B cell (primary cell): ENCODE measurements around the gene SSTR4. TPM values are rescaled to one million over a fixed set of nuclear protein-coding genes. Genes with fewer than 3 reads are reported as not detected.

Experiments
- ATAC-seq: fragments of 200-7000 bp; cut with Tn5 transposase; one replicate; pipeline ENCODE4 v1.10.0; 2021; ENCODE audit warnings: low read depth, mild to moderate bottlenecking, moderate number of reproducible peaks, moderate library complexity
- CTCF ChIA-PET: fragments of 350-600 bp; sonication (Branson Sonifier 250); formaldehyde crosslinking; loops from one replicate; lab custom pipeline; 2021; ENCODE audit warnings: antibody characterized with exemption, inconsistent platforms; lab: Charles Lee
- POLR2A ChIA-PET: fragments of 350-600 bp; sonication (Branson Sonifier 250); formaldehyde crosslinking; loops from one replicate; lab custom pipeline; 2021; ENCODE audit warnings: antibody characterized with exemption; lab: Charles Lee
- DNase-seq: peaks from one replicate; pipeline ENCODE4 v3.0.0; 2013
- H2AFZ ChIP-seq: 2 replicates; pipeline ENCODE4 v1.6.1; 2012; ENCODE audit warnings: mild to moderate bottlenecking, low read depth, low read length; ENCODE audit not compliant: insufficient read depth, poor library complexity, severe bottlenecking
- H3K27ac ChIP-seq, 2 donors: 1 replicate in 1 of 2; 2 replicates in 1 of 2; pipeline ENCODE4 v1.5.1; 2012 to 2013; ENCODE audit warnings: low read length in 2 of 2, mild to moderate bottlenecking in 2 of 2, moderate library complexity in 1 of 2
- H3K27me3 ChIP-seq, 4 experiments: fragments of 200-600 bp in 1 of 4; sonication (generic) in 1 of 4; replicated peaks in 1 of 4; 1 replicate in 2 of 4; 2 replicates in 2 of 4; pipeline versions ENCODE4 v1.6.1 to v1.7.0; 2013 to 2016; ENCODE audit warnings: low read length in 3 of 4, mild to moderate bottlenecking in 2 of 4, mixed read lengths in 1 of 4, moderate library complexity in 1 of 4; ENCODE audit not compliant: insufficient read depth in 4 of 4, control insufficient read depth in 3 of 4; ENCODE audit errors: control extremely low read depth in 1 of 4
- H3K36me3 ChIP-seq, 2 experiments: replicated peaks in 1 of 2; 1 replicate in 1 of 2; 2 replicates in 1 of 2; pipeline versions ENCODE4 v1.6.1 to v1.7.1; 2013; ENCODE audit warnings: low read length in 1 of 2; ENCODE audit not compliant: insufficient read depth in 2 of 2, control insufficient read depth in 1 of 2; ENCODE audit errors: control extremely low read depth in 1 of 2, extremely low read depth in 1 of 2
- H3K4me1 ChIP-seq, 2 donors: fragments of 200-600 bp in 1 of 2; sonication (generic) in 1 of 2; 1 replicate in 1 of 2; 2 replicates in 1 of 2; pipeline versions ENCODE4 v1.5.1 to v1.6.1; 2013 to 2017; ENCODE audit warnings: low read length in 2 of 2; ENCODE audit not compliant: control insufficient read depth in 2 of 2, insufficient read depth in 2 of 2
- H3K4me2 ChIP-seq: replicated peaks from 2 replicates; pipeline ENCODE3; 2012; ENCODE audit warnings: mild to moderate bottlenecking, low read depth, low read length; ENCODE audit not compliant: poor library complexity, severe bottlenecking
- H3K4me3 ChIP-seq, 5 experiments: fragments of 200-600 bp in 1 of 5; sonication (generic) in 1 of 5; 1 replicate in 3 of 5; 2 replicates in 2 of 5; pipeline versions ENCODE4 v1.5.1 to v1.7.0; 2011 to 2016; ENCODE audit warnings: low read length in 4 of 5, mild to moderate bottlenecking in 4 of 5, low read depth in 2 of 5, control low read depth in 1 of 5, moderate library complexity in 1 of 5; ENCODE audit not compliant: insufficient read depth in 1 of 5; ENCODE audit errors: control extremely low read depth in 1 of 5, extremely low read depth in 1 of 5
- H3K79me2 ChIP-seq: fragments of 200-600 bp; sonication (generic); one replicate; pipeline ENCODE4 v1.6.0; 2016; ENCODE audit warnings: low read length; ENCODE audit not compliant: control insufficient read depth, insufficient read depth
- H3K9ac ChIP-seq: fragments of 200-600 bp; sonication (generic); 2 replicates; pipeline ENCODE4 v1.6.1; 2017; ENCODE audit warnings: mild to moderate bottlenecking, low read length, moderate library complexity
- H3K9me3 ChIP-seq, 3 donors: one replicate each; pipeline versions ENCODE4 v1.6.1 to v1.7.1; 2013; ENCODE audit warnings: low read length in 2 of 3; ENCODE audit not compliant: control insufficient read depth in 2 of 3, insufficient read depth in 1 of 3; ENCODE audit errors: control extremely low read depth in 1 of 3
- H4K20me1 ChIP-seq: 2 replicates; pipeline ENCODE4 v1.6.0; 2012; ENCODE audit warnings: mild to moderate bottlenecking, low read length; ENCODE audit not compliant: insufficient read depth, control insufficient read depth, poor library complexity, severe bottlenecking
- H3K27ac Mint-ChIP-seq: one replicate; pipeline ENCODE4 v1.8.0; 2021; ENCODE audit warnings: mixed read lengths
- H3K27me3 Mint-ChIP-seq: one replicate; pipeline ENCODE4 v1.8.0; 2021; ENCODE audit warnings: mixed read lengths
- H3K4me1 Mint-ChIP-seq: one replicate; pipeline ENCODE4 v1.8.0; 2021; ENCODE audit warnings: mixed read lengths
- H3K4me3 Mint-ChIP-seq: one replicate; pipeline ENCODE4 v1.8.0; 2021; ENCODE audit warnings: mixed read lengths
- H3K9me3 Mint-ChIP-seq: one replicate; pipeline ENCODE4 v1.8.0; 2022; ENCODE audit warnings: mixed read lengths; ENCODE audit not compliant: insufficient read depth
- CTCF ChIP-seq: fragments of 200-600 bp; IDR thresholded peaks from one replicate; pipeline ENCODE4 v1.8.0; 2022; ENCODE audit warnings: antibody characterized with exemption, mild to moderate bottlenecking
- EZH2 ChIP-seq: IDR thresholded peaks from 2 replicates; pipeline ENCODE4 v1.6.1; 2012; ENCODE audit warnings: borderline replicate concordance, low read depth, mild to moderate bottlenecking, moderate library complexity, low read length; ENCODE audit not compliant: insufficient read depth, poor library complexity, severe bottlenecking
- WGBS: methylation state at CpG from one replicate; pipeline ENCODE4 v1.1.5; 2013; ENCODE audit warnings: missing lambda C conversion rate; ENCODE audit not compliant: insufficient coverage; 5-methylcytosine and 5-hydroxymethylcytosine counted together
- intact Hi-C: fragments of 100-400 bp; cut with micrococcal nuclease; formaldehyde crosslinking; loops from one replicate; pipeline ENCODE4 v1.10.0; 2022
- polyA plus RNA-seq: library from polyadenylated mRNA; depleted of rRNA; stranded (reverse); fragments of >200 nt; gene quantifications from 2 replicates; pipeline ENCODE4 v1.2.3, GENCODE V29; 2012
- total RNA-seq, 2 donors: library from RNA; stranded (reverse); fragments of 120-200 nt in 1 of 2; gene quantifications; 1 replicate in 1 of 2; 2 replicates in 1 of 2; pipeline versions ENCODE4 v1.2.3 to v1.2.4, GENCODE V29; 2013 to 2022

SSTR4 gene
- total and polyA plus RNA-seq, 2 donors (not counting 1 experiment from before 2014, with no cell fraction given), result not detected

DNA sequence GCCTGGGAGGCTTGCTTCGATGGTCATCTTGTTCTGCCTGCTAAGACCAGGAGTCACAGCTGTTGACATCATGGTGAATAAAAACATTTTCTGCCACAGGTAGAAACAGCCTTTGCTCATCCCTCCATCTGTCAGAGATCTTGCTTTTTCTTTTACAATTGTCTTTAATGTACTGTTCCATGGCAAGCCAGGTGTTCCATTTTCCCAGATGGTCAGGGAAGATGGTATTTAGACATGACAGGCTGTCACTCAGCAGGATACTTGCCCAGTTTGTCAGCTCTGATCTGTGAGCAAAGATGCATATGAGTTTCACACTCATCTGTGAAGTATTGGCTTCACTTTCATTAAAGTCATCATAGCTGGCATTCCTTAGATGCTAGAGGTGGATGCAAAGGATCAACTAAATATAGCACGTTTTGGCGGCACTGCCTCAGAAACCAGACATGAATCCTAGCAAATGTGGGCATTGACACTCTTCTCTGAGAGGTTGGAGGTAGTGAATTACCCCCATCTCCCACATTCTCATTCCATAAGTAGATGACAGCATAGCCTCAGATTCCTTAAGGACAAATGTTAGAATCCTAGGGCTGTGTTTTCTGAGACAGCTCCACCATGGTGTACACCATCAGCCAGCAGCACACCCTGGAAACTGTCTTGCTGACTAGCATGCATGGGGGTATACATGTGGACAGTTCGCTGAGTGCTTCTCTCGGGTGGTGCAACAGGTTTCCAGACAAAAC is 4.2 kb downstream of the SSTR4 start:
- Mint-ChIP-seq H3K4me3 (no peak overlapping the region), H3K9me3 (no peaks in the 10 kb centered on the region), H3K27me3 (peaks cover 37% of the 10 kb centered on the region), H3K4me1 (no peaks in the 10 kb centered on the region), H3K27ac (no peak overlapping the region)
- WGBS, result 100% methylated on average over 2 of the region's 5 CpGs
- H3K4me2 ChIP-seq, result no peak overlapping the region
- H3K4me1 ChIP-seq, result no peaks in the 10 kb centered on the region
- H3K4me3 ChIP-seq, result no peak overlapping the region
- no peak for DNase-seq
- no peak overlapping the region for H3K9ac ChIP-seq
- H3K27me3 ChIP-seq, result peaks cover 0 to 9% (median 0%) of the 10 kb centered on the region in 4 experiments
- H3K79me2 ChIP-seq, result no peaks in the 10 kb centered on the region
- TF ChIP-seq EZH2 (no peak), CTCF (no peak)
- intact Hi-C loops, result no loop called here
- H3K36me3 ChIP-seq, result no peaks in the 10 kb centered on the region
- H4K20me1 ChIP-seq, result no peaks in the 10 kb centered on the region
- no peak overlapping the region for H2AFZ ChIP-seq
- H3K27ac ChIP-seq, result no peak overlapping the region
- ATAC-seq, result no peak
- H3K9me3 ChIP-seq, result peaks cover 0 to 5% (median 0%) of the 10 kb centered on the region in 3 donors
- ChIA-PET CTCF (no interaction called here), POLR2A (no interaction called here)

GRCh38 chr20:23039885-23040508 is 4.9 kb downstream of the SSTR4 start:
- Histone ChIP-seq H3K4me3 (no peak overlapping the region), H4K20me1 (no peaks in the 10 kb centered on the region), H3K4me1 (no peaks in the 10 kb centered on the region), H3K9ac (no peak overlapping the region), H3K27ac (no peak overlapping the region), H3K79me2 (no peaks in the 10 kb centered on the region), H3K9me3 (peaks cover 0 to 5% (median 0%) of the 10 kb centered on the region in 3 donors), H2AFZ (no peak overlapping the region), H3K27me3 (peaks cover 0 to 13% (median 0%) of the 10 kb centered on the region in 4 experiments), H3K4me2 (no peak overlapping the region), H3K36me3 (no peaks in the 10 kb centered on the region)
- ATAC-seq (no peak), DNase-seq (no peak)
- WGBS, result 56% methylated on average over 3 of the region's 3 CpGs
- Mint-ChIP-seq H3K4me3 (no peak overlapping the region), H3K27me3 (peaks cover 39% of the 10 kb centered on the region), H3K9me3 (no peaks in the 10 kb centered on the region), H3K4me1 (no peaks in the 10 kb centered on the region), H3K27ac (no peak overlapping the region)
- intact Hi-C loops, result no loop called here
- TF ChIP-seq CTCF, result no peak
- TF ChIP-seq EZH2, result no peak
- ChIA-PET CTCF (no interaction called here), POLR2A (no interaction called here)
